Activated CD8-positive, alpha-beta memory T cell treated with anti-CD3 and anti-CD28 coated beads for 24 hours (primary cell): ENCODE results near the gene KCNT2.

Experiments
- DNase-seq: peaks from one replicate; pipeline ENCODE4 v3.0.0-alpha.2; 2020

KCNT2 gene

DNA sequence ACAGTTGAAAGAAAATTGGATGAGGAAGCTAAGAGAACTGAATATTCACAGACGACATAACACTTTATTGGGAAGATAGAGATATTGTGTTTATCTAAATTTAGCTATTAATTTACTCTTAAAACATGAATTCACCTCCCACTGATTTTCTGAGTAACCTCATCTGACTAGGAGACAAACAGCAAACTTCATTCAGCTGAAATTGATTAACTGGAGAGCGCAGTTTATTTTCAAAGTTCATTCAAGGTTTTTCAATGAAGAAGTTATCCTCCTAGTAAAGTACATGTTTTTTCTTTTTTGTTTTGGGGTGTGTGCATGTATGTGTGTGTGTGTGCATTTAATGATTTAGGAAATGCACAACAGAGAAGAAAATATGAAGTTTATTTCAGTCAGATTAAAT is 215.0 kb downstream of the KCNT2 start:
- no peak for DNase-seq

DNA sequence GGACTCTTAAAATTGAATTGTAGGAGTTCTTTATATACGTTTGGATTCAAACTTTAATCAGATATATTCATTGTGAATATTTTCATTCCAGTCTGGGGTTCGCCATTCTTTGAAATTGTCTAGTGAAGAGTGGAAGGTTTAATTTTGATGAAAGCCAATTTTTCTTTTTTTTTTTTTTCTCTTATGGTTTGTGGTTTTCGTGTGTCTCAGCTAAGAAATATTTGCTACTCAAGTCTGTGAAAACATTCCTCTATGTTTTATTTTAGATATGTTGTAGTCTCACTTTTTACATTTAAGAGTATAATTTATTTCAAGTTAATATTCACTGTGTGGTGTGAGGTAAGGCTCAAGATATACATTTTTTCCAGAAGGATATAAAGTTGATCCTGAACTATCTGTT is 220.5 kb downstream of the KCNT2 start:
- no peak for DNase-seq

DNA sequence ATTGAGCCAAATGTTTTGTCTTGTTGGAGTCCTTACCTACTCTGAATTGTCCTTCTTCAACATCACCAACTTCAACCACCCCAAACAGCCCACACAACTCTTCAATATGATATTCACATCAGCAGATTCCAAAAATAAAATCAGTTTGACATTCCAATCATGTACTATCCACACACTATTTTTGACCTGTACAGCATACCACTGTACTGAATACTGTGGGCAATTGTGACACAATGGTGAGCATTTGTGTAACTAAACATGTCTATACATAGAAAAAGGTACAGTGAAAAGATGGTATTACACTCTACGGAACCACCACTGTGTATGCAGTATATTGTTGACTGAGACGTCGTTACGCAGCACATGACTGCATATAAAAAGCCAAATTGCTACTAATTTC is 223.1 kb downstream of the KCNT2 start:
- DNase-seq = no peak

DNA sequence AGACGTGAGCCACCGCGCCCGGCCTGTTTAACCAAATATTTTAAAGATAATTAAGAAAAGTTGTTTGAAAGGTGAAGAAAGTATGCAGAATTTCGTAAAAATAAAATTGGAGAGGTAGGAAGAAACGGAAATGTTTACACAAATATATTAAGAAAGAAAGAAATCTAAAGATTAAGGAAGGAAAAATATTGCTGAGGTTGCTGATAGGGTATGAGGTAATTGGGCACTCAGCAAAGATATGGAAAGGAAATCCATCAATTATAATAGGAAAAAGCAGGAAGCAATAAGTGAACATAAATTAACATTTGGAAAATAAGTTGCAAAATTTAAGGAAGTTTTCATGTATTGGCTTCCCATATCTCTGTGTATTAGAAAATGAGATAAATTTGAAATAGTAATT is 225.9 kb downstream of the KCNT2 start:
- DNase-seq = no peak

DNA sequence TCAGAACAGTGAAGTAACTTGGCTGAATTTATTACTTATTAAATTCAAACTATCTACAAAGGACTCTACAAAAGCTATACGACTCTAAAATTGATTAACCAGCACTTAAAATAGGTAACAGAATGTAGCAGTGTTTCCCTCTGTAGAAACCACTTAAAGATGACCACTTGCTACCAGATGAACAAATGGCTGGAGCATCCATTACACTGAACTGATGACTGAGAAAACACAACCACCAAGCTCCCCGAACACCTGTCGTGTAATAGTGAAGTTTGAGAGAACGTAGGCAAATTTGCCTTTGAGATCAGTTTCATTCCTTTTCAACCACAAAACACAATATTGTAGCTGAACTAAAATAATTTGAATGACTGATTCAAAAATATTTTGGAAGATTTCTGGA is 226.7 kb downstream of the KCNT2 start:
- DNase-seq = no peak

- no peak for DNase-seq
Measured at GRCh38 chr1:196380316-196380715, 227.9 kb downstream of the KCNT2 start.

GRCh38 chr1:196377811-196378210 is 230.4 kb downstream of the KCNT2 start:
- no peak for DNase-seq

DNA sequence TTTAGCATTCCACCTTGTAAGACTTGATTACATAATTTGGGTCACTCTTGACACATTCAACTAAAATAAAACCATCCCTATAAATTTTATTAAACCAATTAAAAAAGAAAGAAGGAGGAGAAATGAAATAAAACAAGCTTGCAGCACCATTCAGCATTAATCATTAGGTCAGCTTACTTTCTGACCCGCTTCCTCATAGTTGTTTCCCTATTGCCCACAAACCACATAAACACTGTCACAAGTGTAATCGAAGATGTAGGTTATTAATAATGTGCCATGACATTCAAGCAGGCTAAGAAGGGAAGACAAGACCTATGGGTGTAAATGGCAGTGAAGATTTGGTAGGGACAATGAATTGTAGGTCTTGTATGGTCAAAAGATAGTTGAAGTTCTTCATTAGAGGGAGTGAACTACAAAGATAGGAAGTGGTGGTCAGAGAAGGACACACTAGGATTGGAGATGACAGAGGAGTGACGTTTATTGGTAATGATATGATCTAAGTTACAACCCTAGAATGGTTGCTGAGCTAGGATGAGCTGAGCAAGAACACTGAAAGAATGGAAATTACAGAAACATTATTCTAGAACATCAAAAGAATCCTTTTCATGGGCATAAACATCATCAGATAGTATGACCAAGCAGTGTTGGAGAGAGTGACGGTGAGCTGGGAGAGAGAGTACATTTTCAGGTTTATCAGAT is 231.5 kb downstream of the KCNT2 start:
- DNase-seq = no peak

DNA sequence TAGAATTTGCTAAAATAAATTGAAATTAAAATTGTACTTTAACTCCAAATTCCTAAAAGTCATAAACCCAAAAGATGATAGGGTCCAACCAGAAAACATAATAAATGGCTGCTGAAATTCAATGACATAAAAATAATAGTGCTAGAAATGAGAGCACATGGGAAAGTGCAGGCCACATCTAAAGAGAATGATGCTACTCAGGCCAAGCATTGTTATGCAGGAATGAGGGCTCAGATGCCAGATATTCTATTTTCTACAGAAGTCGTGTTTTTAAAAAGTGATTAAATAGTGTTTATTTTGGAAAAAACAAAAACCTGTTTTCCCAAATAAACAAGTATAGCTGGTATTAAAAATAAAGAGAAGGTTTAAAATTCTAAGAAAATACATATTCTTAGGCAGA is 234.4 kb downstream of the KCNT2 start:
- no peak for DNase-seq

GRCh38 chr1:196372896-196373536 is 235.2 kb downstream of the KCNT2 start:
- DNase-seq = no peak

- DNase-seq = no peak
Measured at GRCh38 chr1:196367838-196368237, 240.4 kb downstream of the KCNT2 start.

DNA sequence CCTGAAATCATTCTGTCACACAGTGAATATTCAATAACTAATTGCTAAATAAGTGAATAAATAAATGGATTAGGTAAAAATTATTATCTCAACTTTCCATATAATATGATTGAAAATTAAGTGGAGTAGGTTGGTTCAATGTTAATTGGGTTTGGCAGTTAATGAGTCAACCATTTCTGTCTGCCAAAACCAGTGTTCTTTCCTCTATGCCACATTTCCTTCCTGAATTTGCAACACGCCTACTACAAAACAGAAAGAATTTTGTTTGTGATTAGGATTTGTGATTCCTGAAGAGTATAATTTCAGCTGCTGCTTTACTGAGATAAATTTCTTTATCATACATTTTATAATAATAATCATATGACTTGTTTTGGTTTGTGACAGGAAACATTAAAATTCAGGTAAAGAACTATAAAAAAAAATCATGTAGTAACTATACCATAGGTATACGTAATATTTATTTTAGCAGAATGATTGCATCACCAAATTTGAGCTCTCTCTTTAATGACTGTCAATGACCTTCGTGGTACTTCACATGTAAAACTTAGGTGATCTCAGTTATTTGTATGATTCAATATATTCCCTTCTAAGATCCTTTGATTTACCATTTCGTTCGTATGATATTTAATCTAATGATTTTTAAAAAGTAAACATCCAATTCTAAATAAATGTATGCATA is 241.3 kb downstream of the KCNT2 start:
- DNase-seq = no peak

GRCh38 chr1:196361112-196361714 is 247.0 kb downstream of the KCNT2 start:
- DNase-seq = no peak

GRCh38 chr1:196357913-196358312 is 250.3 kb downstream of the KCNT2 start:
- no peak for DNase-seq

DNA sequence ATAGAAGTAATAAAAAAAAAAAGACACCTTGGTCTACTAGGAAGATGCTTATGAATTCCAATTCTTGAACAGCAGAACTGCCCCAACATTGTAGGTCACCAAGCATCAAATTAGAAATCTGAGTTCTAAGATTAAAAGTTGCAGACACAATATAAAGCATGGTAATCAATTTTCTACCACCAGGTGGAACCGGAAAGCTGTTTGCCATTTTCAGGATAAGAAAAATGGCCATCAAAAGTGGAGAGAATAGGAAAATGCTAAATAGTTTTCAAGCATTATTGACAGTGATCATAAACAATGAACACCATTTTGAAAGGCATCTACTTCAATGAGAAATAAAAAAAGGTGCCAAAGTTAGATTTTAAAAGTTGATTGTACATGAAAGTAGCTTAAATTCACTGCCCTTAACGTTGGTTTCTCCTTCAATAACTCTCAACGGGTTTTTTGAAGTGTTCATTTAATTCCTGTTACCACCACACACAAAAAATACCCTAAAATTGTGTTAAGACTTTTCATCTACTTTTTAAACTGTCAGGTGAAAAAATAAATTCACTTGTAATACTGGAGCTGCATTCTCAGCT is 252.9 kb downstream of the KCNT2 start:
- DNase-seq = no peak

GRCh38 chr1:196344453-196344852 is 263.8 kb downstream of the KCNT2 start:
- DNase-seq = no peak

GRCh38 chr1:196324345-196324744 is 283.9 kb downstream of the KCNT2 start:
- no peak for DNase-seq

DNA sequence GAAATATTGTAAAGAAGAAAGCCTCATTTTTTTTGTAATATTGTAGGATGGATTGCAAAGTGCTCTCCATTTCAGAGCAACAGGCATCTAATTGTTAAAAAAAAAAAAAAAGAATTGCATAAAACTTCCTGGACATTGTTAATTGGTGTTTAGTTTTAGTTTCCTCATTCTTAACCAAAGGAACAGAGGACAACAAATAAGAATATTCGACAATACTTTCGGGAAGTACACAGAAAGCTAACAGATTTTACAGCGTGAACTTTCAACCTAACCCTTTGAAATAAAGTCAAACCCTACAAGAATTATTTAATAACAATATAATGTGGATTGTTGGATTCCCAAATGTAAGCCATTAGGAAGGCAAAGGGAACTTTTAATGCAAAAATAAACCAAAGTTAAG is 284.4 kb downstream of the KCNT2 start:
- DNase-seq = no peak

DNA sequence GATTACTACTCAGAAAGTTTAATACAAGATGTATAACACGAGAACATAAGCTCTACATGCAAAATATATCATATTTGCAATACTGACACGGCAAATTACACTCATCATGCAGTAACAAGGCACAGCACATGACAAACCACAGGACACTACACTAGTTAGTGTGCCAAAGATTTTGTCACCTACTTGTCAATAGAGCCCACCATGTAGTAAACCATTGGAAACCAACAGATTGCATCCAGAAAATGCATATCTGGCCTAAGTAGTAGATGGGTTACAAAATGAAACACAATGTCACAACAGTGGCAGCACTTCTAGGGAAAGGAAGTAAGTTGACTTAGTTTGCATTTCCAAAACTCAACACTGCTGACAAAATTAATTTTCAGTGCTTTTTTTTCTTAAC is 288.9 kb downstream of the KCNT2 start:
- DNase-seq = no peak

- no peak for DNase-seq
Measured at GRCh38 chr1:196317535-196318522, 290.4 kb downstream of the KCNT2 start.

GRCh38 chr1:196312739-196313138 is 295.5 kb downstream of the KCNT2 start:
- no peak for DNase-seq

GRCh38 chr1:196309386-196309785 is 298.9 kb downstream of the KCNT2 start:
- DNase-seq = no peak
